SIG-M5 treated with dmso at 0.1 percent for 504 hours (cell line): ENCODE data around the gene TMEM121.

Experiments used
- DNase-seq: peaks from one replicate; lab custom pipeline; 2025; ENCODE audit not compliant: unreplicated experiment; lab: John Stamatoyannopoulos, UW

The TMEM121 gene

GRCh38 chr14:105497671-105498429 is 28.5 kb upstream of the TMEM121 start:
- DNase-seq: no peak

GRCh38 chr14:105498430-105499255 is 27.7 kb upstream of the TMEM121 start:
- DNase-seq: no peak

DNA sequence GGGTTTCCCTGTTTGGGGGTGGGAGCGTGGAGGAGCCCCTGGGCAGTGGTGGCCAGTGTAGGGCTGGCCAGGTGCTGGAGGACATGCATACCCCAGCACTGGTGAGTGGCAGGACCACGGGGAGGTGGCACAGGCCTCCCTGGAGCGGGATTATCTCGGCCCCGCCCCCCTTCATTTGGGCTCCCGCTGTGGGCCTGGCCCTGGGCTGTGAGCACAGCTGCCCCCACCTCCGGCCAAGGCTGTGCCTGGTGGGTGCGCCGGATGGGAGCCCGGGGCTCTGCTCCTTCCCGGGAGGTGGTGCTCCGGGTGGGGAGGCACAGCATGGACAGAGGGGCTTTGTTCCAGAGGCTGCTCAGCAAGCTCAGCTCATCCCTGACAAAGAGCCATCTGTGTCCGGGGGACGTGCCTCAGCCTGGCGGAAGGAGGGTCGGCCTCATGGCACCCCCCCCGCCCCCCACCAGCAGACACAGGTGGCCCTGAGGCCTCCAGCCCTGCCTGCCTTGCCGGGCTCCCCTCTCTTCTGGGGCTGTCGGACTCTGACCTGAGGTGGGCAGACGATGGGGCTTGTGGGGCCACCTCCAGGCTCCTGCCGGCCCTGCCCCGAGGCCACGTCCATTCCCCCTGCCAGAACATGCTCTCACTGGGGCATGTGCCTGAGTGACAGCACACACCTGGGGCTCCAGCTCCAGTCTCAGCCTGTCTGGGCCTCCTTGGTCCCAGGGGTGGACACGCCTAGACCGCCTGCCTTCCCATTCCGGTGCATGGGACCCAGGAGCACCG is 26.9 kb upstream of the TMEM121 start:
- no peak for DNase-seq

DNA sequence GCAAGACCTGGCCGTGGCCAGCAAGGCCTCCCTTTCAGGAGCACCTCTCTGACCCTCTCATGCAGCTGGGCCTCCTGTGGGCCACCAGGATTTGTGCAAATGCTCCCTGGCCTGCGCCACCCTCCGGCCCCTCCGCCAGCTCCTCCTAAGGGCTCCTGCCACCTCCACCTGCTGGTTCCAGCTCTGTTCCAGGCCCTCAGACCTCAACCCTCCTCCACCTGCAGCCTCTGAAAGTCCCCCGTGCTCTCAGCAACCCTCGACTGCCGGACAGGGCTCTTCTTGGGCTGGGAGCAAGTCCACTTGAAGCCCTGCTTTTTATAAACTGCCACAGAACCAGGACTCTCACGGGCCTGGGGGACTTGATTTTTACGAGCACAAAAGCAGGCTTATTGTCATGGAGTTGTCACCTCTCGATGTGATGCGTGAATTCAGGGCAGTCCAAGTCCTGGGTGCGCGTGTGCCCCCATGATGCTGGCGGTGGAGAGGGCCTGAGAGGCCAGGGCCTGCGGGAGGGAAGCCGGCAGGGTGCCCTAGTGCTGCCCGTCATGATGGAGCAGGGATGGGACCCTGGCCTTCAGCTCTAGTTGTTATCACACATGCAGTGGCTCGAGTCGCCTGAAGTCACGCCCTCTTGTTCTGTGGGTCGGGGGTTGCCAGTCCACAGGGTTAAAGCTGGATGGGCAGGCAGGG is 26.2 kb upstream of the TMEM121 start:
- no peak for DNase-seq

DNA sequence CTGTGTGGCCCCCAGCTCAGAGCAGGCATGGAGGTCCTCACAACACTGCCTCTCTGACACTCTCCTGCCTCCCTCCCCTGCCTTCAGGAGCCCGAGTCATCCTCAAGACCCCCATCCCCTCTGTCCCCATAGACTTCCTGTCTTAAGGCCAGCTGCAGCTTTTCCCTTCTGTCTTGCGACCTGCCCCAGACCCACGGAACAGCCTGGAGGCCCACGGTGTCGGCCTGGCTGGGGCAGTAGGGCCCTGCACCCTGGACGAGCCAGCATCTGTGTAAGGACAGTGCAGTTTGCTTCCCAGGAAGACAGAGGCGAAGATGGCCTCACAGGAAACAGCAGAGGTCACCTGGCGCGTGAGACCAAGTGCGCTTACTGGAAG is 25.7 kb upstream of the TMEM121 start:
- no peak for DNase-seq

DNA sequence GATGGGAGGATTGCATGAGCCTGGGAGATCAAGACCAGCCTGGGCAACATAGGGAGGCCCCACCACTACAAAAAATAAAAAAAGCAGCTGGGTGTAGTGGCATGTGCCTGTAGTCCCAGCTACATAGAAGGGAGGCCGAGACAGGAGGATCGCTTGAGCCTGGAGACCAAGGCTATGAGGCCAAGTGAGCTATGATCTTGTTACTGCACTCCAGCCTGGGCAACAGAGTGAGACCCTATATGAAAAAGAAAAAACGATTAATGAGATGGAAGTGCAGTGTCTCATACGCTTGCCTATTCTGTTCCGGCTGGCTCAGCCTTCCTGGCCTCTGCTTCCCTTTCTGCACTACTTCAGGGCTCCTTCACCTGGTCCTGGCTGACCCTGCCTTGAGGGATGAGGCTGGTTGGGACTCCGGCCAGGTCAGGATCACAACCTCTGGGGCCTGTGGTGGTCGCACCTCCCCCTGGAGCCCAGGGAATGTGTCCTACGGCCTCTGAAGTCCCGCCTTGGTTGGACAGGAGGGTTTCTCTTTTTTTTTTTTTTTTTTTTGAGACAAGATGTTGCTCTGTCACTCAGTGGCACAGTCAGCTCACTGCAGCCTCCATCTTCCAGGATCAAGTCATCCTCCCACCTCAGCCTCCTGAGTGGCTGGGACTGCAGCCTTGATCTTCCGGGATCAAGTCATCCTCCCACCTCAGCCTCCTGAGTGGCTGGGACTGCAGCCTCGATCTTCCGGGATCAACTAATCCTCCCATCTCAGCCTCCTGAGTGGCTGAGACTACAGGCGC is 24.7 kb upstream of the TMEM121 start:
- no peak for DNase-seq

- DNase-seq: no peak
Observed at GRCh38 chr14:105502446-105503295, 23.7 kb upstream of the TMEM121 start.

DNA sequence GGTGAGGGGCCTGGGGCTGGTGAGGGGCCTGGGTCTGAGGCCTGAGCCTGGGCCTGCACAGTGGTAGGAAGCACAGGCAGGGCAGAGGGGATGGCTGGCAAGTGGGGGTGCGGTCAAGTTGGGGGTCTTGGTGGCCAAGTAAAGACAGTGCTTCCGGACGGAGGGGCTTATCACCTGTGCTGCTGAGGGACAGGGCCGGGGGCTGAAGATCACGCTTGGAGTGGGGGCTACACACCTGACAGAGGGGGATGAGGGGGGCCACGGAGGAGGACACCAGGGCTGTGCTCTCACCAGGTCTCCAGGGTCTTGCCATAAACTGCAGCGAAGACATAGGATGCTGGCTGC is 23.1 kb upstream of the TMEM121 start:
- no peak for DNase-seq

GRCh38 chr14:105503935-105504692 is 22.3 kb upstream of the TMEM121 start:
- no peak for DNase-seq

- no peak for DNase-seq
Observed at GRCh38 chr14:105505101-105505500, 21.3 kb upstream of the TMEM121 start.

DNA sequence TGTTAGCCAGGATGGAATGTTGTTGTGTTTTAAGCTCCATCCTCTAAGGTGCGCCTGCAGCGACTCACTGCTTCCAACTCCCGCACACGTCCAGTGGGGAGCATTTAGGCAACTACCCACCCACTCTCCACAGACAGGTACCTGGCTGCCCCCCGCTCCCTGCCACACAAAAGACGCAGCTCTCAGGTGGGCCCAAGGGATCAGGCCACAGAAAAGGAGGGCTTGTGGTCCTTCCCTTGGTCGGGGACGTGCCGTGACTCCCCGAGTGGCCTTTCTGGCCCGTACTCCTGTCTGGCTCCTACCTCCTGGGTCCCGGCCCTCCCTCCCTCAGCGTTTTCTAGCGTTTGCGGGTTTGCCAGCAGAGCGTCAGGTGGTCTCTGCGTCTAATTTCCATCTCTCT is 19.1 kb upstream of the TMEM121 start:
- DNase-seq: no peak

- no peak for DNase-seq
Observed at GRCh38 chr14:105508069-105508468, 18.3 kb upstream of the TMEM121 start.

DNA sequence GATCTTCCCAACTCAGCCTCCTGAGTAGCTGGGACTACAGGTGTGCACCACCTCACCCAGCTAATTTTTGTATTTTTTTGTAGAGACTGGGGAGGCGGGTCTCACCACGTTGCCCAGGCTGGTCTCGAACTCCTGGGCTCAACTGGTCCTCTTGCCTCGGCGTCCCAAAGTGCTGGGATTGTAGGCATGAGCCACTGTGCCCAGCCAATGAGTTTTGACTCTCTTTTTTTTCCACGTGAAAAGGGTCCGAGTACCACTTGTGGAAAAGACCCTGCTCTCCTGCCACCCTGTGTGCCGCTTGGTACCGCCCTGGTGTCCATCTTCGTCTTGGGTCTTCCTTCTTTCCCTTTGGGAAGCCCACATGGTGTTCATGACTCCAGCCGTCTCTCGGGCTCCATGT is 17.8 kb upstream of the TMEM121 start:
- no peak for DNase-seq

DNA sequence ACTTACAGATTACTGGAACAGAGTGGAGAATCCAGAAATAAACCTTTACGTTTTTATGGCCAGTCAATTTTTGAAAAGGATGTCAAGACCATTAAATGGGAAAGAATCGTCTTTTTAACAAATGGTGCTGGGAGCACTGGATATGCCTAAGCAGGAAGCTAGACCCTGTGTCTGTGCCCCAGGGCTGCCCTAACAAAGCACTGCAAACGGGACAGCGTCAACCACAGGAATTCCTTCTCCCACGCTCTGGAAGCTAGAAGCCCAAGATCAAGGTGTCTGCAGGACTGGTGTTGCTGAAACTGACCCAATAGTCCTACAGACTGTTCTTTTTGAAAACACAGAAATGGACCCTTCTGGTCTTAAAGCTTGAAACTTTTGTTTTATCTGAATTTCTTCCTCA is 9.3 kb upstream of the TMEM121 start:
- no peak for DNase-seq

DNA sequence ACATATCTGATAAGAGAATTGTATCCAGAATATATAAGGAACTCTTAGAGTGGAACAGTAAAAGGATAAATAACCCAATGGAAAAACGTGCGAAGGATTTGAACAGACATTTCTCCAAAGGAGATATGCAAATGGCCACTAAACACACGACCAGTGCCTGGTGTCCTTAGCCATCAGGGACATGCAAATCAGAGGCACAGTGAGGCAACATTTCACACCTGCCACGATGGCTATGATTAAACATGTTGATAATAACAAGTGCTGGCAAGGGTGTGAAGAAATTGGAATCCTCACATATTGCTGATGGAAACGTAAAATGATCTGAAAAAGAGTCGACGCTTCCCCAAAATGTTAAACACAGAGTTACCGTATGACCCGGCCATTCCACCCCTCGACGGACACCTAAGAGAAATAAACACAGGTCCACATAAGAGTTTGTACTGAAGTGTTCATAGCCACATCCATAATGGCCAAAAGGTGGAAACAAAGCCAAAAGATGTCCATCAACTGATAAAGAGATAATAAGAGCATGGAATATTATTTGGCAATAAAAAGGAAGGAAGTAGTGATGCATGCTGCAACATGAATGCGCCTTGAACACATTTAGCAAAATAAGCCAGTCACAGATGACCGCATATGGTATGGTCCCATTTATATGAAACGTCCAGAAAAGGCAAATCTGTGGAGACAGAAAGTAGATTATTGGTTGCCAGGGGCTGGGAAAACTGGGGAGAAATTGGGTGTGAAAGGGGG is 6.3 kb upstream of the TMEM121 start:
- no peak for DNase-seq

GRCh38 chr14:105525326-105525725 is 1.1 kb upstream of the TMEM121 start:
- DNase-seq: no peak

GRCh38 chr14:105526776-105527380 is 495 bp downstream of the TMEM121 start:
- DNase-seq: no peak

DNA sequence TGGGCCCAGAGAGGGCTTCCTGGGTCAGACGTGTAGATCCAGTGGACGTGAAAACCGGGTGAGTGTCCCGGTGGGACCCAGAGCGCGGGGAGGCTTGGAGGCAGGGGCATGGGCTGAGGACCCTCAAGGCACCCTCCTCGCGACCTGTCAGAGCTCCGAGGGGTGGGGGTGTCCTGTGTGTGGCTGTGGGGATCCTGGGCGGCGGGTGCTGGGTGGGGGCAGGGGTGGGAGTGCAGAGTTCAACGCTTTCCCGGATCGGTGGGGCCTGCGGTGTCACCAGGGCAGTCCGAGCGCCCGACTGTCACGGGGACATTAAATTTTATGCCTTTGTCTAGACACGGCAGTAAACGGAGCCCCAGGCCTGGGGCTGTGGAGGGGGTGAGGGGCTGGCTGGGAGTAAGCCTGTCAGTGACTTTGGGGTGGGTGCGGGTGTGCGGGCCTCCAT is 1.0 kb downstream of the TMEM121 start:
- DNase-seq: no peak
